KMS-11 (cell line): ENCODE data around the gene NBL1.

Experiments used
- H2AFZ ChIP-seq: fragments of 200-600 bp; sonication (generic); 2 replicates; pipeline ENCODE4 v1.6.1; 2016; ENCODE audit warnings: antibody characterized with exemption, mixed run types, low read depth
- H3K27ac ChIP-seq: fragments of 200-600 bp; sonication (generic); 2 replicates; pipeline ENCODE4 v1.6.1; 2016; ENCODE audit warnings: mild to moderate bottlenecking, mixed run types
- H3K27me3 ChIP-seq: fragments of 200-600 bp; sonication (generic); 2 replicates; pipeline ENCODE4 v1.6.1; 2017; ENCODE audit warnings: mild to moderate bottlenecking, low read depth, mixed run types, moderate library complexity; ENCODE audit not compliant: insufficient read depth
- H3K36me3 ChIP-seq: fragments of 200-600 bp; sonication (generic); 2 replicates; pipeline ENCODE4 v1.6.1; 2017; ENCODE audit warnings: mild to moderate bottlenecking, mixed run types; ENCODE audit not compliant: insufficient read depth
- H3K4me1 ChIP-seq: fragments of 200-600 bp; sonication (generic); 2 replicates; pipeline ENCODE4 v1.6.1; 2016; ENCODE audit warnings: mild to moderate bottlenecking, low read depth, mixed run types; ENCODE audit not compliant: poor library complexity, severe bottlenecking
- H3K4me2 ChIP-seq: fragments of 200-600 bp; sonication (generic); 2 replicates; pipeline ENCODE4 v1.7.0; 2016; ENCODE audit warnings: mild to moderate bottlenecking, mixed run types
- H3K4me3 ChIP-seq: fragments of 200-600 bp; sonication (generic); IDR thresholded peaks from 2 replicates; pipeline ENCODE4 v1.6.1; 2017; ENCODE audit warnings: low read depth, low read length, mixed read lengths; ENCODE audit not compliant: insufficient read depth
- H3K79me2 ChIP-seq: fragments of 200-600 bp; sonication (generic); 2 replicates; pipeline ENCODE4 v1.6.1; 2016; ENCODE audit warnings: low read depth, mixed run types; ENCODE audit not compliant: insufficient read depth
- H3K9ac ChIP-seq: fragments of 200-600 bp; sonication (generic); 2 replicates; pipeline ENCODE4 v1.6.1; 2016; ENCODE audit warnings: mild to moderate bottlenecking, mixed run types
- H4K20me1 ChIP-seq: fragments of 200-600 bp; sonication (generic); 2 replicates; pipeline ENCODE4 v1.6.1; 2016; ENCODE audit warnings: mild to moderate bottlenecking, mixed run types; ENCODE audit not compliant: insufficient read depth
- TF ChIP-seq, protein P1 (sequence below): fragments of 200-600 bp; sonication (generic); conservative IDR thresholded peaks from 2 replicates; pipeline ENCODE4 v1.6.1; 2017; ENCODE audit warnings: low read depth, mild to moderate bottlenecking, antibody characterized with exemption, low read length, moderate library complexity, mixed read lengths

Gene NBL1

GRCh38 chr1:19645411-19646251, 1.5 kb downstream of the NBL1 start:
- no peaks in the 10 kb centered on the region for H4K20me1 ChIP-seq
- no peaks in the 10 kb centered on the region for H3K36me3 ChIP-seq
- H3K9ac ChIP-seq = no peak overlapping the region
- H3K27me3 ChIP-seq = peaks cover 29% of the 10 kb centered on the region
- no peaks in the 10 kb centered on the region for H3K79me2 ChIP-seq
- H3K4me3 ChIP-seq = no peak overlapping the region
- H3K27ac ChIP-seq = no peak overlapping the region
- TF ChIP-seq, protein P1, sequence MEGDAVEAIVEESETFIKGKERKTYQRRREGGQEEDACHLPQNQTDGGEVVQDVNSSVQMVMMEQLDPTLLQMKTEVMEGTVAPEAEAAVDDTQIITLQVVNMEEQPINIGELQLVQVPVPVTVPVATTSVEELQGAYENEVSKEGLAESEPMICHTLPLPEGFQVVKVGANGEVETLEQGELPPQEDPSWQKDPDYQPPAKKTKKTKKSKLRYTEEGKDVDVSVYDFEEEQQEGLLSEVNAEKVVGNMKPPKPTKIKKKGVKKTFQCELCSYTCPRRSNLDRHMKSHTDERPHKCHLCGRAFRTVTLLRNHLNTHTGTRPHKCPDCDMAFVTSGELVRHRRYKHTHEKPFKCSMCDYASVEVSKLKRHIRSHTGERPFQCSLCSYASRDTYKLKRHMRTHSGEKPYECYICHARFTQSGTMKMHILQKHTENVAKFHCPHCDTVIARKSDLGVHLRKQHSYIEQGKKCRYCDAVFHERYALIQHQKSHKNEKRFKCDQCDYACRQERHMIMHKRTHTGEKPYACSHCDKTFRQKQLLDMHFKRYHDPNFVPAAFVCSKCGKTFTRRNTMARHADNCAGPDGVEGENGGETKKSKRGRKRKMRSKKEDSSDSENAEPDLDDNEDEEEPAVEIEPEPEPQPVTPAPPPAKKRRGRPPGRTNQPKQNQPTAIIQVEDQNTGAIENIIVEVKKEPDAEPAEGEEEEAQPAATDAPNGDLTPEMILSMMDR = no peak
- H3K4me1 ChIP-seq = no peaks in the 10 kb centered on the region
- H3K4me2 ChIP-seq = no peak overlapping the region
- H2AFZ ChIP-seq = no peak overlapping the region

DNA sequence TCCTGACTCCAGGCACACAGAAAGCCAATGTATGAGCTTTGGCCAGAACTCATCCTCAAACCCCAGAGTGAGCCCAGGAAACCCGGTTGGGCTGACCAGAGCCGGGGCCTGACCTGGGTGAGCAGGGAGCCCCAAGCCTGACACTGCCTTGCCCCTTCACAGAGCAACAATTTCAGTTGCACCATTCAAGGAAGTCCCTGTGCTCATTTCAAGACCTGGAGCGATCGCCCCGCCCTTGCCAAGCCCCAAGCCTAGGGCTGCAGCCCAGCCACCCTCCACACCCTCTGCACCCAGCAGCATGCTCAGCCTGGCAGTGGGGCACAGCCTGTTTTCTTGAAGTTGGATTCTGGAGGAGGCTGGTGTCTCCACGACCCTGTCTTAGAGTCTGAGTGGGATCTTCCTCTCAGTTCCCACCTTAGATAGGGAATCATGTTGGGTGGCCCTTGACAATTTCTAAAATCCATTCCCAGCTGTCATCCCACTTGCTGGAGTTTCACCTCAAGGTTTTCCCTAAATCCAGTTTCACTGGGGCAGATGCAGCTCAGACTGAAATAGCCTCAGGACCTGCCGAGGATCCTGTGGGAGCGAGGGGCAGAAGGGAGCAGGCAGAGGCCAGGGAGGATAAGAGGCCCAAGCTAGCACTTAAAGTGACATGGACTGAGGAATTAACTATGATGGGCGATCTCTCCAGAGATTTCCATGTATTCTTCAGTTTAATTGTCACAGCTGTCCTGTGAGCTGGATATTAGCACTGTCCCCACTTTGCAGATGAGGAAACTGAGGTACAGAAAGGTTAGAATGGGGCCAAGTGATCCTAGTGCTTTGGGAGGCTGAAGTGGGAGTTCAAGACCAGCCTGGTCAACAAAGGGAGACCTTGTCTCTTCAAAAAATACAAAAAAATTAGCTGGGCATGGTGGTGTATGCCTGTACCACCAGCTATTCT, 2.5 kb downstream of the NBL1 start:
- Histone ChIP-seq H3K79me2 (no peaks in the 10 kb centered on the region), H3K4me3 (no peak overlapping the region), H3K4me1 (no peaks in the 10 kb centered on the region), H3K4me2 (no peak overlapping the region), H2AFZ (no peak overlapping the region), H3K9ac (no peak overlapping the region), H4K20me1 (no peaks in the 10 kb centered on the region), H3K36me3 (no peaks in the 10 kb centered on the region), H3K27ac (no peak overlapping the region), H3K27me3 (peaks cover 29% of the 10 kb centered on the region)
- TF ChIP-seq, protein P1 = no peak

GRCh38 chr1:19647643-19648042, 3.5 kb downstream of the NBL1 start:
- no peaks in the 10 kb centered on the region for H3K4me1 ChIP-seq
- no peak overlapping the region for H3K27ac ChIP-seq
- no peaks in the 10 kb centered on the region for H3K79me2 ChIP-seq

GRCh38 chr1:19648239-19648638, 4.1 kb downstream of the NBL1 start:
- Histone ChIP-seq H3K9ac (no peak overlapping the region), H3K4me2 (no peak overlapping the region), H3K4me3 (no peak overlapping the region), H3K79me2 (no peaks in the 10 kb centered on the region), H3K27me3 (peaks cover 23% of the 10 kb centered on the region), H4K20me1 (no peaks in the 10 kb centered on the region), H3K4me1 (no peaks in the 10 kb centered on the region), H2AFZ (no peak overlapping the region), H3K36me3 (no peaks in the 10 kb centered on the region), H3K27ac (no peak overlapping the region)
- TF ChIP-seq, protein P1 = no peak

More at GRCh38 chr1:19647643-19648042, 3.5 kb downstream of the NBL1 start:
- H3K9ac ChIP-seq = no peak overlapping the region
- H2AFZ ChIP-seq = no peak overlapping the region
- H3K4me2 ChIP-seq = no peak overlapping the region
- peaks cover 26% of the 10 kb centered on the region for H3K27me3 ChIP-seq
- no peaks in the 10 kb centered on the region for H4K20me1 ChIP-seq
- H3K4me3 ChIP-seq = no peak overlapping the region
- no peaks in the 10 kb centered on the region for H3K36me3 ChIP-seq
- TF ChIP-seq, protein P1 = no peak
